ENCODE measurements around the gene B4GALNT3. TPM values are rescaled to one million over a fixed set of nuclear protein-coding genes. Genes with fewer than 3 reads are reported as not detected.

The B4GALNT3 gene
- total RNA-seq, 1 experiment from 2014 or later: 77.9 TPM

GRCh38 chr12:510071-510825, 50.5 kb downstream of the B4GALNT3 start:
- H3K4me1 Mint-ChIP-seq (ENCODE audit: low read depth, unreplicated experiment): peaks cover 53% of the 10 kb centered on the region
- ChIA-PET CTCF (interaction anchor here (0.6 to 1.3 kb wide), 3 partner anchors 10 to 28 kb away, joined by 3 to 5 read pairs (median 3); no protein-coding TSS in a partner anchor), POLR2A (interaction anchor here (0.5 kb wide), 1 partner anchor 242 kb away, joined by 5 read pairs; the partner anchor contains the start of gene WNK1)
- intact Hi-C loops (cut with micrococcal nuclease; ENCODE audit: unreplicated experiment): no loop called here
- no peaks in the 10 kb centered on the region for H3K9me3 ChIP-seq
- no peak overlapping the region for H3K4me3 ChIP-seq (ENCODE audit: low read depth, low read length)
- H3K36me3 ChIP-seq (ENCODE audit: control insufficient read depth, insufficient read depth, low read length): peaks cover 1% of the 10 kb centered on the region
- H3K27ac Mint-ChIP-seq (ENCODE audit: unreplicated experiment): peak overlapping the region; percentile 54
- no peak for DNase-seq
- H3K9me3 Mint-ChIP-seq (ENCODE audit: unreplicated experiment): peaks cover 26% of the 10 kb centered on the region
- H3K4me3 Mint-ChIP-seq (ENCODE audit: unreplicated experiment): no peak overlapping the region
- no peaks in the 10 kb centered on the region for H3K27me3 ChIP-seq (replicated peaks; ENCODE audit: control insufficient read depth, insufficient read depth, low read length)
- peaks cover 59% of the 10 kb centered on the region for H3K4me1 ChIP-seq
- TF ChIP-seq CTCF (IDR thresholded peaks at IDR 0.05; ENCODE audit: insufficient read depth in 1 of 2, low read depth in 1 of 2, low read length in 1 of 2, severe bottlenecking in 1 of 2, unreplicated experiment in 1 of 2): no peak
- BruUV-seq (replicated peaks): no TSS peak
- peaks cover 49% of the 10 kb centered on the region for H3K36me3 Mint-ChIP-seq (ENCODE audit: insufficient read depth, unreplicated experiment)
- no peaks in the 10 kb centered on the region for H3K27me3 Mint-ChIP-seq (ENCODE audit: insufficient read depth, unreplicated experiment)

GRCh38 chr12:512933-513332, 53.2 kb downstream of the B4GALNT3 start:
- intact Hi-C loops (cut with micrococcal nuclease; ENCODE audit: unreplicated experiment): loop anchor here (1.0 kb wide), 2 partner anchors 10 to 25 kb away; no protein-coding TSS in a partner anchor
- Histone ChIP-seq H3K4me3 (ENCODE audit: low read depth, low read length) (no peak overlapping the region), H3K27me3 (replicated peaks; ENCODE audit: control insufficient read depth, insufficient read depth, low read length) (no peaks in the 10 kb centered on the region), H3K9me3 (no peaks in the 10 kb centered on the region), H3K4me1 (peaks cover 74% of the 10 kb centered on the region), H3K36me3 (ENCODE audit: control insufficient read depth, insufficient read depth, low read length) (peaks cover 1% of the 10 kb centered on the region)
- DNase-seq: no peak
- POLR2A ChIA-PET: no interaction called here
- Mint-ChIP-seq H3K4me1 (ENCODE audit: low read depth, unreplicated experiment) (peaks cover 53% of the 10 kb centered on the region), H3K27ac (ENCODE audit: unreplicated experiment) (peak overlapping the region; percentile 94), H3K36me3 (ENCODE audit: insufficient read depth, unreplicated experiment) (peaks cover 37% of the 10 kb centered on the region), H3K4me3 (ENCODE audit: unreplicated experiment) (peak overlapping the region; percentile 54), H3K9me3 (ENCODE audit: unreplicated experiment) (peaks cover 26% of the 10 kb centered on the region), H3K27me3 (ENCODE audit: insufficient read depth, unreplicated experiment) (no peaks in the 10 kb centered on the region)
- no TSS peak for BruUV-seq (replicated peaks)
- no peak for TF ChIP-seq CTCF (IDR thresholded peaks at IDR 0.05; ENCODE audit: insufficient read depth in 1 of 2, low read depth in 1 of 2, low read length in 1 of 2, severe bottlenecking in 1 of 2, unreplicated experiment in 1 of 2)
- CTCF ChIA-PET: interaction anchor here (0.8 to 1.0 kb wide), 4 partner anchors 10 to 28 kb away, joined by 3 to 8 read pairs (median 4); no protein-coding TSS in a partner anchor

- H3K4me1 Mint-ChIP-seq (ENCODE audit: low read depth, unreplicated experiment): peaks cover 50% of the 10 kb centered on the region
- peak; percentile 88 to 91 for DNase-seq
- H3K27me3 Mint-ChIP-seq (ENCODE audit: insufficient read depth, unreplicated experiment): no peaks in the 10 kb centered on the region
- no peak for TF ChIP-seq CTCF (IDR thresholded peaks at IDR 0.05; ENCODE audit: insufficient read depth in 1 of 2, low read depth in 1 of 2, low read length in 1 of 2, severe bottlenecking in 1 of 2, unreplicated experiment in 1 of 2)
- Histone ChIP-seq H3K4me3 (ENCODE audit: low read depth, low read length) (no peak overlapping the region), H3K27me3 (replicated peaks; ENCODE audit: control insufficient read depth, insufficient read depth, low read length) (no peaks in the 10 kb centered on the region), H3K9me3 (no peaks in the 10 kb centered on the region), H3K36me3 (ENCODE audit: control insufficient read depth, insufficient read depth, low read length) (peaks cover 1% of the 10 kb centered on the region; the same call in 1 of the 2 replicates), H3K4me1 (peaks cover 74% of the 10 kb centered on the region)
- intact Hi-C loops (cut with micrococcal nuclease; ENCODE audit: unreplicated experiment): loop anchor here (1.0 kb wide), 2 partner anchors 10 to 25 kb away; no protein-coding TSS in a partner anchor
- BruUV-seq (replicated peaks): no TSS peak
- POLR2A ChIA-PET: interaction anchor here (1.0 kb wide), 1 partner anchor 10 kb away, joined by 4 read pairs; no protein-coding TSS in a partner anchor
- H3K9me3 Mint-ChIP-seq (ENCODE audit: unreplicated experiment): peaks cover 26% of the 10 kb centered on the region
- H3K4me3 Mint-ChIP-seq (ENCODE audit: unreplicated experiment): peak overlapping the region; percentile 54
- CTCF ChIA-PET: interaction anchor here (0.8 to 1.0 kb wide), 4 partner anchors 10 to 60 kb away, joined by 3 to 4 read pairs (median 4); no protein-coding TSS in a partner anchor
- peak overlapping the region; percentile 94 for H3K27ac Mint-ChIP-seq (ENCODE audit: unreplicated experiment)
- peaks cover 33% of the 10 kb centered on the region for H3K36me3 Mint-ChIP-seq (ENCODE audit: insufficient read depth, unreplicated experiment)
Measured at GRCh38 chr12:513446-513845, 53.7 kb downstream of the B4GALNT3 start.
